ENCODE results near the gene NPAS3. TPM values are rescaled to one million over a fixed set of nuclear protein-coding genes. Genes with fewer than 3 reads are reported as not detected.
A peak's percentile ranks its signal among the peaks of the same experiment; 100 is the strongest.

Gene NPAS3
- total and polyA plus RNA-seq, 11 donors = 0.15 to 3.4 (median 0.92) TPM

DNA sequence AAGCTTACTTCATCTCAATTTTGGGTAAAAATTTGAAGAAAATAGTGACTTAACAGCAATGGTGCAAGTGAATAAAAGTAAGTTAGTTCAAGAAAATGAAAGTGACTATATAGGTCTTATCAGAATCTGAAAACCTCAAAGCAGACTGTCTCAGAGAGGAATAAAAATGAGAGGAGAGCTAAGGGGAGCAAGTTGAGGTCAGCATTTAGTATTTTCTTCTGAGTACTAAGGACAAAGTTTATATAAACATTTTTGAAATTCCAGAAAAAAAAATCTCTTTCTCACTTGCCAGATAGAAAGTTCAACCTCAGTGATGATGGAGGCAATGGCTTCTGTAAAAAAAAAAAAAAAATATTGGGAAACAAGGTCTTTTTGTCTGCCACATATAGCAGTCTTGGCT is 414.1 kb downstream of the NPAS3 start:
- Histone ChIP-seq H3K27ac (no peak overlapping the region), H3K36me3 (no peaks in the 10 kb centered on the region), H3K27me3 (no peaks in the 10 kb centered on the region)

DNA sequence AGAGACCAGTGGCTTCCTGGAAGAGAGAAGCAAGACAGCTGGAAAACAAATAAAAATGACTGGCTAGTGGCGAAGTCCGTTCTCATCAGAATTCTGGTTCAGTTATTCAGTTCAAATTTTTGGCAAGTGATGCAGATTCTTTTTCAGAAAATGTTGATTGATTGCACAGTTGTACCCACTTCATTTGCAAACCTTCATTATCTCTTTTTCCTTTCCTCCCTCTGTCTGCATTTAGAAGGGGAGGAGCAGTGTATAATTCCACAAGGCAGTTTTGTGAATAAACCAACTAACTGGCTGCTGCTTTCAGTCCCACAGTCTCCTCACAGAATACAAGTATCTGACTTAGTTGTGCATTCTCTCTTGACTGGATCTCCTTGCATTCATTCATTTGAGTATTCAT is 417.5 kb downstream of the NPAS3 start:
- H3K27ac ChIP-seq = no peak overlapping the region
- no peak for DNase-seq
- no peak overlapping the region for H3K4me3 ChIP-seq
- intact Hi-C loops (cut with DNase I) = no loop called here
- peaks cover 0 to 3% (median 0%) of the 10 kb centered on the region in 9 donors for H3K27me3 ChIP-seq
- H3K9me3 ChIP-seq = no peaks in the 10 kb centered on the region
- H3K4me1 ChIP-seq = peaks cover 0 to 6% (median 0%) of the 10 kb centered on the region in 12 donors
- TF ChIP-seq, protein P1, sequence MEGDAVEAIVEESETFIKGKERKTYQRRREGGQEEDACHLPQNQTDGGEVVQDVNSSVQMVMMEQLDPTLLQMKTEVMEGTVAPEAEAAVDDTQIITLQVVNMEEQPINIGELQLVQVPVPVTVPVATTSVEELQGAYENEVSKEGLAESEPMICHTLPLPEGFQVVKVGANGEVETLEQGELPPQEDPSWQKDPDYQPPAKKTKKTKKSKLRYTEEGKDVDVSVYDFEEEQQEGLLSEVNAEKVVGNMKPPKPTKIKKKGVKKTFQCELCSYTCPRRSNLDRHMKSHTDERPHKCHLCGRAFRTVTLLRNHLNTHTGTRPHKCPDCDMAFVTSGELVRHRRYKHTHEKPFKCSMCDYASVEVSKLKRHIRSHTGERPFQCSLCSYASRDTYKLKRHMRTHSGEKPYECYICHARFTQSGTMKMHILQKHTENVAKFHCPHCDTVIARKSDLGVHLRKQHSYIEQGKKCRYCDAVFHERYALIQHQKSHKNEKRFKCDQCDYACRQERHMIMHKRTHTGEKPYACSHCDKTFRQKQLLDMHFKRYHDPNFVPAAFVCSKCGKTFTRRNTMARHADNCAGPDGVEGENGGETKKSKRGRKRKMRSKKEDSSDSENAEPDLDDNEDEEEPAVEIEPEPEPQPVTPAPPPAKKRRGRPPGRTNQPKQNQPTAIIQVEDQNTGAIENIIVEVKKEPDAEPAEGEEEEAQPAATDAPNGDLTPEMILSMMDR (IDR thresholded peaks at IDR 0.05) = no peak
- TF ChIP-seq POLR2A (IDR thresholded peaks at IDR 0.05) = no peak
- ATAC-seq = no peak
- WGBS, 4 donors = 57 to 65% (median 60%) methylated on average over 2 of the region's 2 CpGs
- H3K36me3 ChIP-seq = no peaks in the 10 kb centered on the region

More for the DNA sequence above, 414.1 kb downstream of the NPAS3 start:
- Histone ChIP-seq H3K9me3 (no peaks in the 10 kb centered on the region), H3K4me1 (peaks cover 0 to 6% (median 0%) of the 10 kb centered on the region in 12 donors), H3K4me3 (no peak overlapping the region)
- DNase-seq (no peak), ATAC-seq (no peak)
- intact Hi-C loops (cut with DNase I) = no loop called here
- TF ChIP-seq, protein P1 (IDR thresholded peaks at IDR 0.05) = no peak
- TF ChIP-seq POLR2A (IDR thresholded peaks at IDR 0.05) = no peak

DNA sequence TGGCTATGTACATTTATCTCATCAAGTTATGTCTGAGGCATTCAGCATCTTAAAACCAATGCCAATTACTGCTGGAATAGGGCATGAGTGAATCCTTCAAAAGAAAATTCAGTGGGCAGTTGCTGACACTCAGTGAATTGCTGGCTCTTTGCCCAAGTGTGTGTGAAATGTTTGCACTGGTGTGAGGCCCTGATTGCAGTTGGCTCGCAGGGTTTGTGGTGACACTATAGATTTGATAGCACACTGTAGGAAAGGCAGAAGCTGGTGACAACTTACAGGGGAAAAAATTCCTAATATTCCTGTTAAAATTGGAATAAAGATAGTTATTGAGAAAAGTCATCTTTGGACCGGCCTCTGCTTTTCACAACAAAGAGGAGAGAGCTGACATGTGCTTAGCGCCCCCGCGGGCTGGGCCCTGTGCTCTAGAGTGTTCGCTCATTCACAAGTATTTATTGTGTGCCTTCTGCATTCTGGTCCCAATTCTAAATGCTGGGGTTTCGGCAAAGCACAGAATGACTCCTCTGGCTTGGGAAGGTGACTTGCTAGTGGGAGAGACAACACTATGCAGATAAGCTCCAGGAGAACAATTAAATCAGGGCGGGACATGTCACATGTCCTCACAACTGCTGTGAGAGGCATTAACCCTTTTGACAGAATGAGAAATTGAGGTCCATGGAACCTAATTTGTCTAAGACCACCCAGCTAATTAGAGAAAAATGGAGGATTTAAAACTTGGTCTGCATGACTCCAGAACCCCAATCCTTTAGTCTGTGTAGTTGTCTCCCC is 418.7 kb downstream of the NPAS3 start:
- Histone ChIP-seq H3K36me3 (no peaks in the 10 kb centered on the region), H3K9me3 (no peaks in the 10 kb centered on the region), H3K27ac (no peak overlapping the region), H3K4me1 (peaks cover 0 to 6% (median 0%) of the 10 kb centered on the region in 12 donors), H3K27me3 (peaks cover 0 to 3% (median 0%) of the 10 kb centered on the region in 9 donors), H3K4me3 (no peak overlapping the region)
- intact Hi-C loops (cut with DNase I) = no loop called here
- ATAC-seq (peak in 1 of 4 donors; percentile 36), DNase-seq (no peak)
- 54 to 60% (median 57%) methylated on average over 8 of the region's 8 CpGs for WGBS, 4 donors
- TF ChIP-seq, protein P1 (IDR thresholded peaks at IDR 0.05) = no peak
- TF ChIP-seq POLR2A (IDR thresholded peaks at IDR 0.05) = no peak

DNA sequence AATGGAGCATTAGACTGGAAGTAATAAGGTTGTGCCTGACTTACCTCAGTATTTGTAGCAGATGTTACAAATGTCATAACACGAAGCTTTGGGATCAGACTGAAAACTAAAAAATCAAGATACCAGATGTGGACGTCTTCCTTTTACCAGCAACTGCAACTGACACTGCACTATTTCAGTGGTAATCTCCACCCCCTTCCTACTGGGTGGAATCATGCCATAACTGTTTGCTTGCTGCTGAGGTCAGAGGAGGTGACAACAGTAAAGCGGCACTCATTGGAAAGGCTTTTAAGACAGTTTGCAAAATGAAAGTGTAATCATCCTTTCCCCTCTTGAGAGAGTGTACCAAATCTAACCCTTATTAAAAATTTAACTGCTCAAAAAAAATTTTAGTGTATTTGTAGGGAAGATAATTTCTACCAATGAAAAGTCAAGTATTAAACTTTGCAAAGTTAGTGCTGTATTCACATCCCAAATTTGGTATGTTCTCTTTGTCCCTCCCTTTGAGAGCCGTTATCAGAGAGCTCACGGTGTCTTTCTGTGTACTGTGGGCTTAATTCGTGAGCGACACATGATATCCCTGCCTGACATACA is 420.7 kb downstream of the NPAS3 start:
- Histone ChIP-seq H3K4me3 (no peak overlapping the region), H3K4me1 (peaks cover 0 to 6% (median 0%) of the 10 kb centered on the region in 12 donors), H3K36me3 (no peaks in the 10 kb centered on the region), H3K9me3 (no peaks in the 10 kb centered on the region), H3K27ac (no peak overlapping the region), H3K27me3 (peaks cover 0 to 3% (median 0%) of the 10 kb centered on the region in 9 donors)
- TF ChIP-seq, protein P1 (IDR thresholded peaks at IDR 0.05) = no peak
- TF ChIP-seq POLR2A (IDR thresholded peaks at IDR 0.05) = no peak
- 68 to 80% (median 76%) methylated on average over 7 of the region's 7 CpGs for WGBS, 4 donors
- intact Hi-C loops (cut with DNase I) = no loop called here
- DNase-seq (no peak), ATAC-seq (no peak)
